ENCODE measurements around the gene C19orf25.

Gene C19orf25

GRCh38 chr19:1427221-1427920 is 51.6 kb downstream of the C19orf25 start:
- no peak for DNase-seq

- no peak for DNase-seq
These were observed 52.3 kb downstream of the C19orf25 start for GRCh38 chr19:1426736-1427135.

- DNase-seq: no peak
These were observed 53.1 kb downstream of the C19orf25 start for GRCh38 chr19:1425902-1426301.

GRCh38 chr19:1425102-1425837 is 53.7 kb downstream of the C19orf25 start:
- no peak for DNase-seq

GRCh38 chr19:1424192-1424955 is 54.6 kb downstream of the C19orf25 start:
- DNase-seq: no peak

- DNase-seq: no peak
These were observed 55.4 kb downstream of the C19orf25 start for GRCh38 chr19:1423436-1424191.

Data from SW 1271 (cell line).